Fibroblast of gingiva (primary cell): ENCODE measurements around the gene PDCD1LG2.

ENCODE experiments used
- DNase-seq: peaks from one replicate; pipeline ENCODE4 v3.0.0-alpha.2; 2011; ENCODE audit warnings: low read depth

Gene PDCD1LG2

GRCh38 chr9:5611321-5612184, 101.2 kb downstream of the PDCD1LG2 start:
- no peak for DNase-seq

GRCh38 chr9:5612185-5612530, 101.8 kb downstream of the PDCD1LG2 start:
- no peak for DNase-seq

GRCh38 chr9:5614192-5614591, 103.9 kb downstream of the PDCD1LG2 start:
- DNase-seq, result no peak

- no peak for DNase-seq
Observed at GRCh38 chr9:5614985-5615384, 104.7 kb downstream of the PDCD1LG2 start.

- no peak for DNase-seq
Observed at GRCh38 chr9:5617749-5618148, 107.4 kb downstream of the PDCD1LG2 start.

GRCh38 chr9:5620494-5620893, 110.2 kb downstream of the PDCD1LG2 start:
- no peak for DNase-seq
